Transverse colon (tissue), 4 donors: ENCODE measurements around the gene ITGA7. TPM values are rescaled to one million over a fixed set of nuclear protein-coding genes. Genes with fewer than 3 reads are reported as not detected.

ENCODE experiments used
- DNase-seq: peaks from one replicate; pipeline ENCODE4 v3.0.0-alpha.2; 2019
- H3K27ac ChIP-seq, 4 donors: fragments of 200-600 bp; sonication (generic); 2 replicates each; pipeline ENCODE4 v1.5.1; 2016 to 2018; ENCODE audit warnings: inconsistent platforms in 4 of 4
- H3K27me3 ChIP-seq: fragments of 200-600 bp; sonication (generic); 2 replicates; pipeline ENCODE4 v1.5.1; 2017; ENCODE audit warnings: inconsistent platforms
- H3K36me3 ChIP-seq, 4 donors: fragments of 200-600 bp; sonication (generic); 2 replicates each; pipeline ENCODE4 v1.5.1; 2017 to 2019; ENCODE audit warnings: inconsistent platforms in 4 of 4
- H3K4me1 ChIP-seq, 4 donors: fragments of 200-600 bp; sonication (generic); 2 replicates each; pipeline ENCODE4 v1.5.1; 2017 to 2020; ENCODE audit warnings: inconsistent platforms in 4 of 4
- H3K4me3 ChIP-seq, 4 donors: fragments of 200-600 bp; sonication (generic); 1 replicate in 1 of 4; 2 replicates in 3 of 4; pipeline versions ENCODE4 v1.5.1 to v1.6.1; 2017 to 2019; ENCODE audit warnings: inconsistent platforms in 4 of 4
- H3K9me3 ChIP-seq, 2 donors: fragments of 200-600 bp; sonication (generic); 2 replicates each; pipeline ENCODE4 v1.5.1; 2017 to 2019; ENCODE audit warnings: inconsistent platforms in 2 of 2
- EP300 ChIP-seq: sonication (generic); formaldehyde crosslinking; IDR thresholded peaks from one replicate; pipeline ENCODE4 v1.6.1; 2017; ENCODE audit warnings: antibody characterized with exemption, low read depth
- POLR2A ChIP-seq: fragments of 450-650 bp; IDR thresholded peaks from one replicate; pipeline ENCODE4 v1.6.1; 2016; ENCODE audit warnings: antibody characterized with exemption, mild to moderate bottlenecking, moderate library complexity
- POLR2AphosphoS5 ChIP-seq, 3 donors: sonication (generic); formaldehyde crosslinking; IDR thresholded peaks; one replicate each; pipeline ENCODE4 v1.6.1; 2016; ENCODE audit warnings: antibody characterized with exemption in 3 of 3
- WGBS, 2 donors: methylation state at CpG; one replicate each; pipeline ENCODE4 v1.1.5; 2018; ENCODE audit warnings: low coverage in 1 of 2; 5-methylcytosine and 5-hydroxymethylcytosine counted together
- in situ Hi-C, 4 donors: fragments of 200-750 bp; cut with MboI; loops; one replicate each; pipeline versions ENCODE4 v1.15.0 to v1.15.1; 2017; ENCODE audit warnings: low sequenced_read_pairs in 3 of 4, low pct_ligation_motif_present in 1 of 4, low pct_unique_long_range_greater_than_20kb in 1 of 4
- intact Hi-C: fragments of 100-400 bp; cut with DNase I; formaldehyde crosslinking; loops from one replicate; pipeline ENCODE4 v1.15.1; 2023; ENCODE audit warnings: low total_unique reads
- total RNA-seq, 4 donors: library from RNA; depleted of rRNA; stranded (reverse); fragments of >200 nt; gene quantifications; one replicate each; pipeline ENCODE4 v1.1.0, GENCODE V29; 2016
- TF ChIP-seq, protein P1 (sequence below), 5 experiments: fragments of 200-600 bp in 3 of 5; fragments of 450-650 bp in 2 of 5; sonication (generic) in 3 of 5; IDR thresholded peaks; 1 replicate in 2 of 5; 2 replicates in 3 of 5; pipeline ENCODE4 v1.5.1; 2016 to 2017; ENCODE audit warnings: antibody characterized with exemption in 5 of 5, inconsistent platforms in 3 of 5, mild to moderate bottlenecking in 2 of 5, moderate library complexity in 1 of 5

The ITGA7 gene
- total RNA-seq, 4 donors from 2014 or later: 14.4 to 125 (median 23.6) TPM

DNA sequence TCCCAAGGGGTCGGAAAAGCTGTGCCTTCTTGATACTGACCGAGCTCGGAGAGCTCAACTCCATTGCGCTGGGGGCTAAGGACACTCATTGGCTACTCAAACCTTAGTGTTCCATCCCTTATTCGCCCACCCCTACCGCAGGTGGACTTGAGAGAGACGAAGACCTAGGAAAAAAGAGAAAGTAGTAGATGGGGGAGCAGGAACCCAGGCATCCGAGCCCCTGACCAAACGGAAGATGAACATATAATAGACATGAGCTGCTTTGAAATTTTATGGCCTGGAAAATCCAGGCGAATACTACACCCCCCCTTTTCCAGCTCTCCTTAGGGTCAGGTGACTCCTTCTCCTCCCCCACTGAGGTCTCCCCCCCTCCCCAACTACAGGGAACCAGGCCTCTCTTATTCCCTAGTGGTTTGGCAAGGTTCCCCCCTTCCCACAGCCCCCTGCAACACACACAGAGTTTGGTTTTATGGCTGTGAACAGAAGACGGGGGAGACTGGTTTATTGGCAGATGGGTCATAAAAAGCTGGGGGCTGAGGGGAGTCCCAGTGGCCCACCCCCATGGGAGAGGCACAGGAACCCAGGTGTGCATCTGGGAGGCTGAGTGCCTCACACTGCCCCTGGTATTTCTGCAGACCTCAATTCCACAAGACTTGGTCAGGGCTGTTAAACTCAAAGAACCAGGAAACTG is 36.8 kb upstream of the ITGA7 start:
- 11% methylated on average over 5 to 11 of the region's 11 CpGs for WGBS, 2 donors
- peaks cover 21% of the 10 kb centered on the region for H3K27me3 ChIP-seq
- TF ChIP-seq POLR2A (no peak), EP300 (no peak), POLR2AphosphoS5 (IDR thresholded peaks at IDR 0.05) (no peak)
- TF ChIP-seq, protein P1, sequence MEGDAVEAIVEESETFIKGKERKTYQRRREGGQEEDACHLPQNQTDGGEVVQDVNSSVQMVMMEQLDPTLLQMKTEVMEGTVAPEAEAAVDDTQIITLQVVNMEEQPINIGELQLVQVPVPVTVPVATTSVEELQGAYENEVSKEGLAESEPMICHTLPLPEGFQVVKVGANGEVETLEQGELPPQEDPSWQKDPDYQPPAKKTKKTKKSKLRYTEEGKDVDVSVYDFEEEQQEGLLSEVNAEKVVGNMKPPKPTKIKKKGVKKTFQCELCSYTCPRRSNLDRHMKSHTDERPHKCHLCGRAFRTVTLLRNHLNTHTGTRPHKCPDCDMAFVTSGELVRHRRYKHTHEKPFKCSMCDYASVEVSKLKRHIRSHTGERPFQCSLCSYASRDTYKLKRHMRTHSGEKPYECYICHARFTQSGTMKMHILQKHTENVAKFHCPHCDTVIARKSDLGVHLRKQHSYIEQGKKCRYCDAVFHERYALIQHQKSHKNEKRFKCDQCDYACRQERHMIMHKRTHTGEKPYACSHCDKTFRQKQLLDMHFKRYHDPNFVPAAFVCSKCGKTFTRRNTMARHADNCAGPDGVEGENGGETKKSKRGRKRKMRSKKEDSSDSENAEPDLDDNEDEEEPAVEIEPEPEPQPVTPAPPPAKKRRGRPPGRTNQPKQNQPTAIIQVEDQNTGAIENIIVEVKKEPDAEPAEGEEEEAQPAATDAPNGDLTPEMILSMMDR (IDR thresholded peaks at IDR 0.05): no peak
- no peaks in the 10 kb centered on the region for H3K36me3 ChIP-seq
- peak overlapping the region in 3 of 4 donors; percentile 43 to 63 (median 55) for H3K4me3 ChIP-seq
- H3K9me3 ChIP-seq: no peaks in the 10 kb centered on the region
- DNase-seq: no peak
- in situ Hi-C loops (loop anchor here in 3 of 4 donors (5.0 to 10.0 kb wide), 3 partner anchors 53 to 193 kb away; partner anchors contain the start of gene DGKA (in 1 of the 3)), intact Hi-C loops (loop anchor here (10.0 kb wide), 2 partner anchors 50 to 80 kb away; partner anchors contain the start of gene DNAJC14)
- H3K27ac ChIP-seq: peak overlapping the region; percentile 64 to 86 (median 84)
- peaks cover 13 to 33% (median 22%) of the 10 kb centered on the region in 4 donors for H3K4me1 ChIP-seq

DNA sequence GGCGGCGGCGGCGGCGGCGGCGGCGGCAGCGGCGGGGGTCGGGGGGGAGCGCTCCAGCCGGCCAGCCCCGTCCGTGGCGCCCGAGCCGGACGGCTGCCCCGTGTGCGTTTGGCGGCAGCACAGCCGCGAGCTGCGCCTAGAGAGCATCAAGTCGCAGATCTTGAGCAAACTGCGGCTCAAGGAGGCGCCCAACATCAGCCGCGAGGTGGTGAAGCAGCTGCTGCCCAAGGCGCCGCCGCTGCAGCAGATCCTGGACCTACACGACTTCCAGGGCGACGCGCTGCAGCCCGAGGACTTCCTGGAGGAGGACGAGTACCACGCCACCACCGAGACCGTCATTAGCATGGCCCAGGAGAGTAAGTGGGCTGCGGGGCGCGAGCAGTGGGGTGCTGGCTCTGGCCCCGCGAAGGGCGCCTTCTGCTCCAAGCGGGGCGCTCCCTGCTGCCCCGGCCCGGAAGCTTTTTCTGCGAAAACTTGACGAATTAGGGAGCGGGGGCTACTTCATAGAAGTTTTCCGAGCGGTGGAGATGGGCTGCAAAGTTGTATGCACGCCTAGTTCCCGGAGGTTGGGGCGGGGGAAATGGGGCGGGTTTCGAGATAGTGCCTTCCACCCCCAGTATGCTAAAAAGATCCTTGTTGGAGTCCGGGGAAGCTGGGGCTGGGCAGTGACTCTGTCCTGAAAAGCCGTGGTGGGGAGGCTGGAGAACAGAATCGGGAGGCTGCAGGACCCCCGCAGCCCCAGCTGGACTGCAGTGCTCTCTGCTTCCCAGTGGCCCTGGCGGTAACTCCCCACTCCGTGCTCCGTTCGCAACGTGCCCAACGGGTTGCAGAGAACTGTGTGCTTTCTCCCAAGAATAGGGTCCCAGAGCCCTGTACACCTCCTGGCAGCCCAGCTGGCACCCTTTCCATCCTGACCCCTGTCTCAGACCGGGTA is 36.0 kb upstream of the ITGA7 start:
- intact Hi-C loops (loop anchor here (10.0 kb wide), 2 partner anchors 51 to 81 kb away; partner anchors contain the start of gene DNAJC14), in situ Hi-C loops (loop anchor here in 1 of 4 donors (10.0 kb wide), 1 partner anchor 191 kb away; the partner anchor contains the start of gene DGKA)
- 0 to 1% methylated on average over 6 to 23 of the region's 73 CpGs for WGBS, 2 donors
- peak; percentile 65 for DNase-seq
- Histone ChIP-seq H3K27ac (peak overlapping the region; percentile 64 to 86 (median 84)), H3K4me1 (peaks cover 13 to 33% (median 22%) of the 10 kb centered on the region in 4 donors), H3K36me3 (no peaks in the 10 kb centered on the region), H3K9me3 (no peaks in the 10 kb centered on the region), H3K4me3 (peak overlapping the region; percentile 39 to 63 (median 49)), H3K27me3 (peaks cover 21% of the 10 kb centered on the region)
- TF ChIP-seq, protein P1 (IDR thresholded peaks at IDR 0.05): no peak
- TF ChIP-seq EP300 (no peak), POLR2AphosphoS5 (IDR thresholded peaks at IDR 0.05) (no peak), POLR2A (no peak)

DNA sequence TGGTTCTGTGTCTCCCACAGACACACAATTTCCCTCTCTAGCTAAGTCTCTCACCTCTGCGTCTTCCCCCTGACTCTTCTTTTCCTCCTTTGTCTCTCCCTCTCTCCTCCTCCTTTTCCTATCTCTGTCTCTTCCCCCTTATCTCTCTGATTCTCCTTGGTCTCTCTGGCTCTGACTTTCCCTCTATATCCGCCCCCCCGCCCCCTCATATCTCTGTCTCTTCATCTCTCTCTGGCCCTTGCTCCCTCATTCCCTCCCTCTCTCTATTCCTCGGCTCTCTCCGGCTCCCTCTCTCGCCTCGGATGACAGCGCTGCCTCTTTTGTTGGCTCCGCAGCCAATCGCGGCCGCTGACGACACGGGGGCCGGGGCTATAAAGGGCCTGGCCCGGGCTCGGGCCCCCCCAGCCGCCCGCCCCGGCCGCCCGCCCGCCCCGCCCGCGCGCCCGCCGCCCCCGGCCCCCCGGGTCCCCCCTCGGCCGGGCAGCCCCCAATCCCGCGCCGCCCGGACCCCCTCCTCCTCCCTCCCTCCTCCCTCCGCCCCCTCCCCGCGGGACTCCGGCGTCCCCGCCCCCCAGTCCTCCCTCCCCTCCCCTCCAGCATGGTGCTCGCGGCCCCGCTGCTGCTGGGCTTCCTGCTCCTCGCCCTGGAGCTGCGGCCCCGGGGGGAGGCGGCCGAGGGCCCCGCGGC is 35.2 kb upstream of the ITGA7 start, which contains the start of gene GDF11:
Gene GDF11 (plus strand): TSS at position 404 of the 687 bp plus-strand sequence. CDS start 195 bp downstream, at position 599.
- peak within 1 kb of the TSS; percentile 39 to 63 (median 49) for H3K4me3 ChIP-seq
- TF ChIP-seq, protein P1 (IDR thresholded peaks at IDR 0.05): no peak
- TF ChIP-seq POLR2AphosphoS5 (IDR thresholded peaks at IDR 0.05) (peak; percentile 50 to 87 (median 66)), EP300 (no peak), POLR2A (peak; percentile 56)
- H3K27ac ChIP-seq: peak within 1 kb of the TSS; percentile 64 to 86 (median 84)
- DNase-seq: peak; percentile 81
- in situ Hi-C loops: loop anchor here in 1 of 4 donors (10.0 kb wide), 1 partner anchor 192 kb away; the partner anchor contains the start of gene DGKA
- peaks cover 15 to 41% (median 30%) of the 10 kb centered on the region in 4 donors for H3K4me1 ChIP-seq
- WGBS, 2 donors: 1 to 6% methylated on average over 3 to 15 of the region's 53 CpGs
- intact Hi-C loops: loop anchor here (10.0 kb wide), 2 partner anchors 52 to 82 kb away; partner anchors contain the start of gene DNAJC14
- no peaks in the 10 kb centered on the region for H3K36me3 ChIP-seq
- H3K9me3 ChIP-seq: no peaks in the 10 kb centered on the region
- peaks cover 21% of the 10 kb centered on the region for H3K27me3 ChIP-seq
